ENCODE data around the gene CRY2.
A peak's percentile ranks its signal among the peaks of the same experiment; 100 is the strongest.
"Not testable (repeated sequence)": the region's sequence is repeated elsewhere in the genome, so short reads cannot be mapped to it uniquely, and the experiment has no call there.

The CRY2 gene

GRCh38 chr11:45815747-45816146 lies 31.5 kb upstream of the CRY2 start:
- Histone ChIP-seq H3K4me1 (ENCODE audit: control insufficient read depth, insufficient read depth, low read length) (no peaks in the 10 kb centered on the region), H3K9ac (ENCODE audit: low read length) (no peak overlapping the region), H3K4me3 (ENCODE audit: low read length) (no peak overlapping the region), H3K36me3 (ENCODE audit: control insufficient read depth, insufficient read depth, low read length, severe bottlenecking) (peaks cover 19% of the 10 kb centered on the region), H3K9me3 (ENCODE audit: control insufficient read depth, low read length) (no peaks in the 10 kb centered on the region), H3K27me3 (replicated peaks; ENCODE audit: control insufficient read depth, insufficient read depth, low read length) (no peaks in the 10 kb centered on the region)
- no peak for DNase-seq (ENCODE audit: low read depth)

DNA sequence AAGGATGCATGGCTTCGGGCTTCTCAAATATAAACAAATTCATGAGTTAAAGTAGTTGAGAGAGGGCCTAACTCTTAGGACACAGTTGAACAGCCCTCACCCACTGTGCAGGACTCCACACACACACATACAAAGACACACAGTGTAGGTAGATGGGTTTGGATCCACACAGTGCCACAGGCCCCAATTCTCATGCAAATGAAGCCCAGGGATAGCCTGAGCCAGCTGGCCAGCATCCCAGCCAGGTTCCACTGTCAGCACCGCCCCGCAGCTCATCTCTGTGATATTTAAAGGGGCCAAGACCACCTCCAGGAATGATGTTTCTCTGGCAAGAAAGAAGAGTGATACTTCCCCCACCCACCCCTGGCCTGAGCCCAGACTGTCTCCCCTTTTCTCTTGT lies 30.7 kb upstream of the CRY2 start:
- Histone ChIP-seq H3K27me3 (replicated peaks; ENCODE audit: control insufficient read depth, insufficient read depth, low read length) (no peaks in the 10 kb centered on the region), H3K9ac (ENCODE audit: low read length) (no peak overlapping the region), H3K36me3 (ENCODE audit: control insufficient read depth, insufficient read depth, low read length, severe bottlenecking) (peaks cover 11% of the 10 kb centered on the region), H3K4me1 (ENCODE audit: control insufficient read depth, insufficient read depth, low read length) (no peaks in the 10 kb centered on the region), H3K9me3 (ENCODE audit: control insufficient read depth, low read length) (no peaks in the 10 kb centered on the region), H3K4me3 (ENCODE audit: low read length) (no peak overlapping the region)
- DNase-seq (ENCODE audit: low read depth) = no peak

GRCh38 chr11:45817191-45817590 lies 30.1 kb upstream of the CRY2 start:
- Histone ChIP-seq H3K9me3 (ENCODE audit: control insufficient read depth, low read length) (no peaks in the 10 kb centered on the region), H3K4me1 (ENCODE audit: control insufficient read depth, insufficient read depth, low read length) (no peaks in the 10 kb centered on the region), H3K27me3 (replicated peaks; ENCODE audit: control insufficient read depth, insufficient read depth, low read length) (no peaks in the 10 kb centered on the region), H3K9ac (ENCODE audit: low read length) (no peak overlapping the region), H3K36me3 (ENCODE audit: control insufficient read depth, insufficient read depth, low read length, severe bottlenecking) (peaks cover 5% of the 10 kb centered on the region), H3K4me3 (ENCODE audit: low read length) (no peak overlapping the region)
- DNase-seq (ENCODE audit: low read depth) = no peak

DNA sequence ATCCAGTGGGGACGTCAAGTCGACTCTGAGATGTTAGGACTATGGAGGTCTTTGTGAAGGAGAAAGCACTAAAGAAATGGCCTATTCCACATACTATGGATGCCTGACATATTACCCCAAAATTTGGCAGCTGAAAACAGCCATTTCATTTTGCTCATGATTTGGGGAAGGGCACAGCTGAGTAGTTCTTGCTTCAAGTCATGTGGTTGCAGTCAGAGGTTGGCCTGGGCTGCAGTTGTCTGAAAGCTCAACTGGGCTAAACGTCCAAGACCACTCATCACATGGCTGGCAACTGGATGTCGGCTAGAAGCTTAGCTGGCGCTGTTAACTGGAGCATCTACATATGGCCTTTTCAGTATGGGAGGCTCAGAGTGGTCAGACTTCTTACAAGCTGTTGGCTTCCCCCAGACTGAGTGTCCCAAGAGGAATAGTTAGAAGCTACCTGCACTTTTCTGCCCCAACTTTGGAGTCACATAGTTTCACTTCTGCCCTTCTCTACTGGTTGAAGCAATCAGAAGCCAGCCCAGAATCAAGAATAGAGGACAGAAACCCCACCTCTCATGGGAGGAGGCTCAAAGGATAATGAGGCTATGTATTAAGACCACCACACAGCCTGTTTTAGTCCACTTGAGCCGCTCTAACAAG lies 28.2 kb upstream of the CRY2 start:
- H3K9me3 ChIP-seq (ENCODE audit: control insufficient read depth, low read length) = no peaks in the 10 kb centered on the region
- peaks cover 8% of the 10 kb centered on the region for H3K4me1 ChIP-seq (ENCODE audit: control insufficient read depth, insufficient read depth, low read length)
- DNase-seq (ENCODE audit: low read depth) = no peak
- no peak overlapping the region for H3K9ac ChIP-seq (ENCODE audit: low read length)
- no peaks in the 10 kb centered on the region for H3K36me3 ChIP-seq (ENCODE audit: control insufficient read depth, insufficient read depth, low read length, severe bottlenecking)
- no peaks in the 10 kb centered on the region for H3K27me3 ChIP-seq (replicated peaks; ENCODE audit: control insufficient read depth, insufficient read depth, low read length)
- H3K4me3 ChIP-seq (ENCODE audit: low read length) = no peak overlapping the region

GRCh38 chr11:45820211-45820857 lies 26.9 kb upstream of the CRY2 start:
- DNase-seq (ENCODE audit: low read depth) = no peak
- H3K27me3 ChIP-seq (replicated peaks; ENCODE audit: control insufficient read depth, insufficient read depth, low read length) = no peaks in the 10 kb centered on the region
- no peaks in the 10 kb centered on the region for H3K9me3 ChIP-seq (ENCODE audit: control insufficient read depth, low read length)
- H3K4me1 ChIP-seq (ENCODE audit: control insufficient read depth, insufficient read depth, low read length) = peaks cover 8% of the 10 kb centered on the region
- no peak overlapping the region for H3K9ac ChIP-seq (ENCODE audit: low read length)
- H3K36me3 ChIP-seq (ENCODE audit: control insufficient read depth, insufficient read depth, low read length, severe bottlenecking) = no peaks in the 10 kb centered on the region
- H3K4me3 ChIP-seq (ENCODE audit: low read length) = no peak overlapping the region

DNA sequence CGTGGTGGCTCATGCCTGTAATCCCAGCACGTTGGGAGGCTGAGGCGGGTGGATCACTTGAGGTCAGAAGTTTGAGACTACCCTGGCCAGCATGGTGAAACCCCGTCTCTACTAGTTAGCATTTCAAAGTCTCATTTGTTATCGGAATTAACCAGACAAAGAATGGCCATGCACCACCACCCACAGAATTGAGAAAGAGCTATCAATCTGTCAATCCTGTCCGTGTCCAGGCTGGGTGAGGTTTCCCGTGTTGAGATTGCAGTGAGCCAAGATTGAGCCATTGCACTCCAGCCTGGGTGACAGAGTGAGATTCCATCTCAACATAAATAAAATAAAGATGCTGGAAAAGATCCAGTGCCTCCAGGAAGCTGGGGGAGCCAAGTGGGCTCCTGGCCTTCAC lies 20.8 kb upstream of the CRY2 start:
- not testable (repeated sequence) for H3K4me3 ChIP-seq (ENCODE audit: low read length); H3K9me3 ChIP-seq (ENCODE audit: control insufficient read depth, low read length); H3K9ac ChIP-seq (ENCODE audit: low read length); H3K36me3 ChIP-seq (ENCODE audit: control insufficient read depth, insufficient read depth, low read length, severe bottlenecking); DNase-seq (ENCODE audit: low read depth)
- H3K27me3 ChIP-seq (replicated peaks; ENCODE audit: control insufficient read depth, insufficient read depth, low read length) = peaks cover 16% of the 10 kb centered on the region
- peaks cover 11% of the 10 kb centered on the region for H3K4me1 ChIP-seq (ENCODE audit: control insufficient read depth, insufficient read depth, low read length)

DNA sequence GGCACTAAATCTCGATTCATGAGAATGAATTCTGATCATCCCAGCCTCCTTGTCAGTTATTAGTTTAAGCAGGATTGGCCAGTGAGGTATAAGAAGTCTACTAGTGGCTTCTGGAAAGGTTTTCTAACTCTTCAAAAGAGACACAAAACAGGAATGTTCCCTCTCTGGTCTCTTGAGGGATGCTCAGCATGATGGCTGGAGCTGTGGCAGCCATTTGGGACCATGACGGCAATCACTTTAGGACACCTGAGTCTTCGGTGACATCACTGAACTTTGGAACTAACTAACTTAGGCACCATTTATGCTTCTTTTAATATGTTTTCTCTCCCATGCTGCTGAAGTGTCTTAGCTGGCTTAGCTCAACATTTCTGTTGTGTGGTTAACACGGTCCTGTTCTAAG lies 20.2 kb upstream of the CRY2 start:
- H3K27me3 ChIP-seq (replicated peaks; ENCODE audit: control insufficient read depth, insufficient read depth, low read length) = peaks cover 16% of the 10 kb centered on the region
- H3K36me3 ChIP-seq (ENCODE audit: control insufficient read depth, insufficient read depth, low read length, severe bottlenecking) = no peaks in the 10 kb centered on the region

DNA sequence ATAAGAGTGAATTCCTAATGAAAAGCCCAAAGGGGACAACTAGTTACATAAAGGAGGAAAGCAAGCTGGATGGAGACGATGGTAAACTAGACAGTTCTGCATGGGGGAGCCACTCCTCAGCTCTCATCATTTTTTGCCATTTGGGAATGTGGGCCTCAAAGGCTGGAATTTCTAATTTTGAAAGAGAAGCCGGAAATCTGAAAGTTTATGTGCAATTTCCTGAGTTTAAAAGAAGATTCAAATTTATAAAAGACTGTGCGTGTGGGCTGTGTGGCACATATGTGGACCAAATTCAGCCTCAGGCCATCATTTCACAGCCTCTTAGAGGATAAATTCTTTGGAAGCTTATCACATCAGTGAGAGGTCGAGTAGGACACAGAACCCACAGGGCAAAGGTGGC lies 18.3 kb upstream of the CRY2 start:
- Histone ChIP-seq H3K9me3 (ENCODE audit: control insufficient read depth, low read length) (peaks cover 9% of the 10 kb centered on the region), H3K4me3 (ENCODE audit: low read length) (no peak overlapping the region), H3K9ac (ENCODE audit: low read length) (no peak overlapping the region), H3K27me3 (replicated peaks; ENCODE audit: control insufficient read depth, insufficient read depth, low read length) (peaks cover 30% of the 10 kb centered on the region), H3K4me1 (ENCODE audit: control insufficient read depth, insufficient read depth, low read length) (peaks cover 3% of the 10 kb centered on the region), H3K36me3 (ENCODE audit: control insufficient read depth, insufficient read depth, low read length, severe bottlenecking) (no peaks in the 10 kb centered on the region)
- peak; percentile 17 for DNase-seq (ENCODE audit: low read depth)

More for the DNA sequence above, 20.2 kb upstream of the CRY2 start:
- no peak for DNase-seq (ENCODE audit: low read depth)
- Histone ChIP-seq H3K9me3 (ENCODE audit: control insufficient read depth, low read length) (peaks cover 9% of the 10 kb centered on the region), H3K9ac (ENCODE audit: low read length) (no peak overlapping the region), H3K4me1 (ENCODE audit: control insufficient read depth, insufficient read depth, low read length) (peaks cover 11% of the 10 kb centered on the region), H3K4me3 (ENCODE audit: low read length) (no peak overlapping the region)

GRCh38 chr11:45830596-45830995 lies 16.7 kb upstream of the CRY2 start:
- DNase-seq (ENCODE audit: low read depth) = no peak
- Histone ChIP-seq H3K36me3 (ENCODE audit: control insufficient read depth, insufficient read depth, low read length, severe bottlenecking) (no peaks in the 10 kb centered on the region), H3K9ac (ENCODE audit: low read length) (no peak overlapping the region), H3K27me3 (replicated peaks; ENCODE audit: control insufficient read depth, insufficient read depth, low read length) (peaks cover 39% of the 10 kb centered on the region), H3K4me1 (ENCODE audit: control insufficient read depth, insufficient read depth, low read length) (peaks cover 6% of the 10 kb centered on the region), H3K4me3 (ENCODE audit: low read length) (no peak overlapping the region), H3K9me3 (ENCODE audit: control insufficient read depth, low read length) (peaks cover 9% of the 10 kb centered on the region)

DNA sequence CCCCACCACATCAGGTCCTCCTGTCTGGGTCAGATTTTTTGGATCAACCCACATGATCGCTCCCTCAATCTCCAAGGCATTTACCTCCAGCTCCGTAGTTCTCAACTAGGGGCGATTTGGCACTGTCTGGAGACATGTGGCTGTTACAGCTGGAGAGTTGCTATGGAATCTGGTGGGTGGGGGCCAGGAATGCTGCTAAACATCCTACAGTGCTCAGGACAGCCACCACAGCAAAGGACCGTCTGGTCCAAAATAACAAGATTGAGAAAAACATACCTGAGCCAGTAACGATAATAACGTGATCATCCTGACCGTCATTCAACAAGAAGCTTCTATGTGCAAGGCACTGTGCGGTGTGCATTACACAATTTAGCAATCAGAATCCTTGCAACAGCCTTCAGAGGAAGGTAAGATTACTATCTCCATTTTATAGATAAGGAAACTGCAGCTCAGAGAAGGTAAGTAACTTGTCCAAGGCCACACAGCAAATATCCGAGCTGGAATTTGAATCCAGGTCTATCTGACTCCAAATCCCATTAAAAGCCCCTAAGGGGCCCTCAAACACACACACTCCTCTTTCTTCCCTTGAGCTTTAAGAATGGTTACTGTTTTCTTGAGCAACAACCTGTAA lies 14.3 kb upstream of the CRY2 start:
- Histone ChIP-seq H3K4me3 (ENCODE audit: low read length) (no peak overlapping the region), H3K27me3 (replicated peaks; ENCODE audit: control insufficient read depth, insufficient read depth, low read length) (peaks cover 31% of the 10 kb centered on the region), H3K36me3 (ENCODE audit: control insufficient read depth, insufficient read depth, low read length, severe bottlenecking) (no peaks in the 10 kb centered on the region), H3K9ac (ENCODE audit: low read length) (no peak overlapping the region), H3K4me1 (ENCODE audit: control insufficient read depth, insufficient read depth, low read length) (peaks cover 6% of the 10 kb centered on the region), H3K9me3 (ENCODE audit: control insufficient read depth, low read length) (no peaks in the 10 kb centered on the region)
- DNase-seq (ENCODE audit: low read depth) = no peak

DNA sequence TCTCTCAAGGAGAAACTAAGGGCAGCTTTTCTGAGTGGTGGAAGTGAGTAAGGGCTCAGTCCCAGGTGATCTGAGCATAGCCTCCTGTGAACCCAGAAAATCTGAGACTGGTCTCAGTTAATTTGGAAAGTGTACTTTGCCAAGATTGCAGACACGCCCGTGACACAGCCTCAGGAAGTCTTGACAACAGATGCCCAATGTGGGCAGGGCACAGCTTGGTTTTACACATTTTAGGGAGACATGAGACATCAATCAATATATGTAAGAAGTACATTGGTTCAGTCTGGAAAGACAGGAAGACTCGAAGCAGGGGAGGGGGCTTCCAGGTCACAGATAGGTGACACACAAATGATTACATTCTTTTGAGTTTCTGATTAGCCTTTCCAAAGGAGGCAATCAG lies 13.5 kb upstream of the CRY2 start:
- Histone ChIP-seq H3K27me3 (replicated peaks; ENCODE audit: control insufficient read depth, insufficient read depth, low read length) (peaks cover 27% of the 10 kb centered on the region), H3K9ac (ENCODE audit: low read length) (no peak overlapping the region), H3K4me3 (ENCODE audit: low read length) (no peak overlapping the region), H3K9me3 (ENCODE audit: control insufficient read depth, low read length) (no peaks in the 10 kb centered on the region), H3K4me1 (ENCODE audit: control insufficient read depth, insufficient read depth, low read length) (peaks cover 6% of the 10 kb centered on the region), H3K36me3 (ENCODE audit: control insufficient read depth, insufficient read depth, low read length, severe bottlenecking) (no peaks in the 10 kb centered on the region)
- DNase-seq (ENCODE audit: low read depth) = no peak
